Measurements from ENCODE around the gene ACAA1.

GRCh38 chr3:38124324-38125122 is 12.4 kb downstream of the ACAA1 start:
- TF ChIP-seq CTCF (IDR thresholded peaks at IDR 0.05) (no peak), EZH2 (IDR thresholded peaks at IDR 0.05; ENCODE audit: borderline replicate concordance, insufficient read depth, low read depth, low read length, poor library complexity, severe bottlenecking) (no peak)

All from B cell (primary cell).